ENCODE measurements around the gene ISCU.

- TF ChIP-seq SNAI2 (CRISPR knock-in tag; IDR thresholded peaks at IDR 0.05) (no peak), CREB5 (CRISPR knock-in tag; IDR thresholded peaks at IDR 0.05; ENCODE audit: low read depth) (no peak), ISL1 (CRISPR knock-in tag; IDR thresholded peaks at IDR 0.05) (no peak), ZFP30 (CRISPR knock-in tag; IDR thresholded peaks at IDR 0.05) (no peak), GLIS3 (CRISPR knock-in tag; IDR thresholded peaks at IDR 0.05) (no peak), TOX (CRISPR knock-in tag; IDR thresholded peaks at IDR 0.05; ENCODE audit: borderline replicate concordance) (no peak), CSRNP3 (CRISPR knock-in tag; IDR thresholded peaks at IDR 0.05) (no peak), ZNF8 (CRISPR knock-in tag; IDR thresholded peaks at IDR 0.05) (no peak), ARNTL (CRISPR knock-in tag; IDR thresholded peaks at IDR 0.05; ENCODE audit: borderline replicate concordance, low read depth) (no peak), PATZ1 (CRISPR knock-in tag; IDR thresholded peaks at IDR 0.05; ENCODE audit: borderline replicate concordance) (no peak), CSDC2 (CRISPR knock-in tag; IDR thresholded peaks at IDR 0.05) (no peak)
Measured at GRCh38 chr12:108577458-108577857, 15.1 kb downstream of the ISCU start.

All from SK-N-SH treated with all-trans-retinoic acid at 6 μM for 48 hours (cell line).